H1 (cell line): Measurements from ENCODE around the gene CSKMT. TPM values are rescaled to one million over a fixed set of nuclear protein-coding genes. Genes with fewer than 3 reads are reported as not detected.

ENCODE experiments used
- CTCF ChIA-PET: fragments of 300-600 bp; sonication (Branson Sonifier 250); formaldehyde crosslinking; loops from one replicate; lab custom pipeline; 2021; ENCODE audit not compliant: partially characterized antibody; lab: Charles Lee
- POLR2A ChIA-PET: fragments of 300-600 bp; sonication (Branson Sonifier 250); formaldehyde crosslinking; loops from one replicate; lab custom pipeline; 2021; ENCODE audit warnings: inconsistent platforms; ENCODE audit not compliant: partially characterized antibody; lab: Charles Lee
- DNase-seq, 2 experiments: peaks; one replicate each; pipeline versions ENCODE4 v3.0.0 to v3.0.0-alpha.2; 2010 to 2022; ENCODE audit warnings: low spot score in 2 of 2, low read depth in 1 of 2, mixed read lengths in 1 of 2
- FAIRE-seq: peaks from 2 replicates; lab custom pipeline; 2011; peaks lifted over from hg19 to GRCh38; lab: Jason Lieb, UNC
- H2AFZ ChIP-seq: 2 replicates; pipeline ENCODE4 v1.8.1; 2012; ENCODE audit warnings: low read length, inconsistent platforms
- H2AK5ac ChIP-seq: 2 replicates; pipeline ENCODE4 v1.6.1; 2013; ENCODE audit warnings: low read depth, low read length
- H2BK120ac ChIP-seq: replicated peaks from 2 replicates; pipeline ENCODE3; 2013; ENCODE audit warnings: low read depth, low read length, inconsistent platforms
- H2BK12ac ChIP-seq: 2 replicates; pipeline ENCODE4 v1.6.1; 2013; ENCODE audit warnings: low read depth, low read length
- H2BK15ac ChIP-seq: 2 replicates; pipeline ENCODE4 v1.6.1; 2013; ENCODE audit warnings: low read length
- H2BK20ac ChIP-seq: 2 replicates; pipeline ENCODE4 v1.6.1; 2013; ENCODE audit warnings: low read length
- H2BK5ac ChIP-seq: 2 replicates; pipeline ENCODE4 v1.6.1; 2013; ENCODE audit warnings: low read depth, low read length
- H3K14ac ChIP-seq: 2 replicates; pipeline ENCODE4 v1.6.1; 2013; ENCODE audit warnings: inconsistent platforms; ENCODE audit not compliant: insufficient read length
- H3K18ac ChIP-seq: 2 replicates; pipeline ENCODE4 v1.6.1; 2013; ENCODE audit warnings: low read length; ENCODE audit errors: extremely low read depth
- H3K23ac ChIP-seq: 2 replicates; pipeline ENCODE4 v1.6.1; 2013; ENCODE audit warnings: inconsistent platforms; ENCODE audit not compliant: insufficient read length
- H3K23me2 ChIP-seq: 2 replicates; pipeline ENCODE4 v1.6.1; 2013; ENCODE audit warnings: low read depth, low read length
- H3K27ac ChIP-seq: 2 replicates; pipeline ENCODE4 v1.6.1; 2011; ENCODE audit warnings: low read depth, low read length, inconsistent platforms
- H3K27me3 ChIP-seq, 4 experiments: replicated peaks in 1 of 4; 1 replicate in 1 of 4; 2 replicates in 3 of 4; pipeline versions ENCODE4 v1.6.1 to v1.8.1; 2011 to 2013; ENCODE audit warnings: low read length in 3 of 4, mild to moderate bottlenecking in 3 of 4, inconsistent platforms in 2 of 4, mixed read lengths in 2 of 4, moderate library complexity in 1 of 4; ENCODE audit not compliant: control insufficient read depth in 3 of 4, insufficient read depth in 3 of 4; ENCODE audit errors: extremely low read depth in 1 of 4
- H3K36me3 ChIP-seq, 4 experiments: 2 replicates each; pipeline versions ENCODE4 v1.6.1 to v1.8.1; 2011 to 2013; ENCODE audit warnings: mild to moderate bottlenecking in 4 of 4, low read length in 3 of 4, moderate library complexity in 2 of 4, control low read depth in 1 of 4, inconsistent platforms in 1 of 4; ENCODE audit not compliant: insufficient read depth in 4 of 4, control insufficient read depth in 2 of 4
- H3K4ac ChIP-seq: replicated peaks from 2 replicates; pipeline ENCODE3; 2013; ENCODE audit warnings: low read length, low read depth, mixed read lengths, inconsistent platforms; ENCODE audit not compliant: insufficient read length
- H3K4me1 ChIP-seq, 4 experiments: replicated peaks in 1 of 4; 1 replicate in 1 of 4; 2 replicates in 3 of 4; pipeline versions ENCODE4 v1.6.1 to v1.8.1; 2011 to 2013; ENCODE audit warnings: low read length in 3 of 4, inconsistent platforms in 2 of 4, mixed read lengths in 1 of 4; ENCODE audit not compliant: insufficient read depth in 4 of 4, control insufficient read depth in 3 of 4
- H3K4me2 ChIP-seq, 2 experiments: 2 replicates each; pipeline versions ENCODE4 v1.6.1 to v1.8.1; 2011 to 2013; ENCODE audit warnings: low read depth in 2 of 2, low read length in 2 of 2, control low read depth in 1 of 2, inconsistent platforms in 1 of 2, mild to moderate bottlenecking in 1 of 2; ENCODE audit not compliant: insufficient read depth in 1 of 2
- H3K4me3 ChIP-seq, 4 experiments: fragments of 200-600, 300-600 bp in 1 of 4; sonication (generic), shearing (Covaris generic), sonication (Bioruptor Twin) in 1 of 4; 2 replicates each; pipeline versions ENCODE4 v1.5.1 to v1.8.1; 2011 to 2016; ENCODE audit warnings: low read length in 4 of 4, low read depth in 3 of 4, control low read depth in 2 of 4, inconsistent platforms in 2 of 4, mild to moderate bottlenecking in 2 of 4, mixed read lengths in 1 of 4, moderate library complexity in 1 of 4; ENCODE audit not compliant: insufficient read depth in 2 of 4; ENCODE audit errors: extremely low read depth in 1 of 4
- H3K56ac ChIP-seq: replicated peaks from 2 replicates; pipeline ENCODE3; 2013; ENCODE audit warnings: low read depth, mild to moderate bottlenecking, mixed read lengths, low read length, inconsistent platforms; ENCODE audit not compliant: insufficient read length
- H3K79me1 ChIP-seq: 2 replicates; pipeline ENCODE4 v1.6.1; 2013; ENCODE audit warnings: low read depth, low read length, control low read depth
- H3K79me2 ChIP-seq, 2 experiments: 2 replicates each; pipeline versions ENCODE4 v1.6.1 to v1.8.1; 2012 to 2013; ENCODE audit warnings: low read length in 2 of 2, mild to moderate bottlenecking in 2 of 2, inconsistent platforms in 1 of 2; ENCODE audit not compliant: insufficient read depth in 2 of 2, control insufficient read depth in 1 of 2
- H3K9ac ChIP-seq, 4 experiments: replicated peaks in 1 of 4; 1 replicate in 1 of 4; 2 replicates in 3 of 4; pipeline versions ENCODE4 v1.6.1 to v1.8.1; 2011 to 2013; ENCODE audit warnings: low read depth in 3 of 4, low read length in 3 of 4, control low read depth in 2 of 4, mild to moderate bottlenecking in 2 of 4, moderate library complexity in 2 of 4, inconsistent platforms in 1 of 4; ENCODE audit errors: extremely low read depth in 1 of 4
- H3K9me3 ChIP-seq, 2 experiments: 2 replicates each; pipeline versions ENCODE4 v1.6.1 to v1.8.1; 2012 to 2013; ENCODE audit warnings: mild to moderate bottlenecking in 2 of 2, moderate library complexity in 2 of 2, control low read depth in 1 of 2, inconsistent platforms in 1 of 2, low read depth in 1 of 2, low read length in 1 of 2, mixed read lengths in 1 of 2; ENCODE audit not compliant: insufficient read depth in 2 of 2
- H4K20me1 ChIP-seq, 2 experiments: replicated peaks in 1 of 2; 2 replicates each; pipeline versions ENCODE3 to v1.8.1; 2011 to 2013; ENCODE audit warnings: inconsistent platforms in 2 of 2, low read length in 2 of 2, mild to moderate bottlenecking in 1 of 2; ENCODE audit not compliant: insufficient read depth in 2 of 2, control insufficient read depth in 1 of 2
- H4K5ac ChIP-seq: 2 replicates; pipeline ENCODE4 v1.6.1; 2013; ENCODE audit warnings: low read length, low read depth, mixed read lengths, inconsistent platforms; ENCODE audit not compliant: insufficient read length
- H4K8ac ChIP-seq: 2 replicates; pipeline ENCODE4 v1.8.0; 2013; ENCODE audit warnings: mild to moderate bottlenecking, moderate library complexity, low read length, inconsistent platforms; ENCODE audit not compliant: insufficient read depth; ENCODE audit errors: extremely low read depth
- H4K91ac ChIP-seq: replicated peaks from 2 replicates; pipeline ENCODE3; 2013; ENCODE audit warnings: low read length, mixed read lengths, inconsistent platforms; ENCODE audit not compliant: insufficient read length
- ASH2L ChIP-seq: fragments of 200-600, 300-600 bp; sonication (generic); IDR thresholded peaks from one replicate; pipeline ENCODE4 v1.7.1; 2017; ENCODE audit warnings: low read length
- CBX5 ChIP-seq: fragments of 300-800, 300-1000 bp; sonication (generic); IDR thresholded peaks from 2 replicates; pipeline ENCODE4 v1.7.1; 2016; ENCODE audit warnings: antibody characterized with exemption, low read length, low read depth
- CHD1 ChIP-seq: IDR thresholded peaks from 2 replicates; pipeline ENCODE4 v1.6.1; 2012; ENCODE audit warnings: low read depth, low read length, improper control_type of control experiment
- CTBP2 ChIP-seq: IDR thresholded peaks from 2 replicates; pipeline ENCODE4 v1.7.0; 2011; ENCODE audit warnings: borderline replicate concordance, mild to moderate bottlenecking, moderate library complexity, mixed read lengths, low read length; ENCODE audit not compliant: insufficient read depth, insufficient read length
- HDAC2 ChIP-seq, 2 experiments: fragments of 300-600 bp in 1 of 2; sonication (generic) in 1 of 2; IDR thresholded peaks; 2 replicates each; pipeline ENCODE4 v1.6.1; 2011 to 2012; ENCODE audit warnings: low read depth in 2 of 2, low read length in 2 of 2, mild to moderate bottlenecking in 2 of 2, moderate library complexity in 2 of 2, borderline replicate concordance in 1 of 2, inconsistent platforms in 1 of 2
- JUND ChIP-seq: IDR thresholded peaks from 2 replicates; pipeline ENCODE4 v1.6.1; 2011; ENCODE audit warnings: mild to moderate bottlenecking, improper control_type of control experiment, low read length
- KDM4A ChIP-seq: IDR thresholded peaks from one replicate; pipeline ENCODE4 v1.7.1; 2012; ENCODE audit warnings: low read depth, mild to moderate bottlenecking, moderate library complexity, low read length, inconsistent platforms; ENCODE audit not compliant: severe bottlenecking
- MAFK ChIP-seq: IDR thresholded peaks from 2 replicates; pipeline ENCODE4 v1.6.1; 2012; ENCODE audit warnings: low read depth, mild to moderate bottlenecking, improper control_type of control experiment, low read length
- POLR2AphosphoS5 ChIP-seq: IDR thresholded peaks from 2 replicates; pipeline ENCODE4 v1.6.1; 2011; ENCODE audit warnings: low read depth, low read length
- SIRT6 ChIP-seq: IDR thresholded peaks from one replicate; pipeline ENCODE4 v1.7.1; 2012; ENCODE audit warnings: low read length, inconsistent platforms
- TBP ChIP-seq: IDR thresholded peaks from 2 replicates; pipeline ENCODE4 v1.6.1; 2011; ENCODE audit warnings: low read depth, low read length, improper control_type of control experiment
- TCF12 ChIP-seq: IDR thresholded peaks from 2 replicates; pipeline ENCODE4 v1.6.1; 2011; ENCODE audit warnings: low read depth, mild to moderate bottlenecking, low read length
- WGBS, 2 experiments: shearing (Covaris generic) in 1 of 2; methylation state at CpG; one replicate each; pipeline versions ENCODE4 v1.1.6 to v1.1.7; 2013 to 2015; ENCODE audit warnings: low lambda C conversion rate in 2 of 2, mixed read lengths in 2 of 2, inconsistent platforms in 1 of 2, low coverage in 1 of 2, missing lambda C conversion rate in 1 of 2; ENCODE audit not compliant: insufficient replicate concordance in 2 of 2, insufficient coverage in 1 of 2, insufficient read length in 1 of 2; ENCODE audit errors: extremely low coverage in 1 of 2, missing lambda C conversion rate in 1 of 2; 5-methylcytosine and 5-hydroxymethylcytosine counted together
- polyA plus RNA-seq, 7 experiments: library from polyadenylated mRNA; depleted of rRNA in 3 of 7; stranded (reverse) in 5 of 7; unstranded in 2 of 7; fragments of >200 nt in 5 of 7; fragments of 200-250 nt in 2 of 7; gene quantifications; 1 replicate in 5 of 7; 2 replicates in 1 of 7; 4 replicates in 1 of 7; pipeline versions ENCODE4 v1.2.1 to v1.2.3, GENCODE V29; 2011 to 2013; ENCODE audit warnings: missing spikeins in 2 of 7, mixed read lengths in 2 of 7
- total RNA-seq: library from RNA; stranded (reverse); fragmentation: NEBNext Ultra II Directional; extraction: Animal tissue kit (Norgen Biotek cat#: 25700); gene quantifications from 2 replicates; pipeline ENCODE4 v1.2.1, GENCODE V29; 2021

The CSKMT gene
- total and polyA plus RNA-seq, 2 of the 8 experiments (the other 6 are each of a cell fraction or from before 2014, with no cell fraction given), result 12.0 to 66.1 TPM

DNA sequence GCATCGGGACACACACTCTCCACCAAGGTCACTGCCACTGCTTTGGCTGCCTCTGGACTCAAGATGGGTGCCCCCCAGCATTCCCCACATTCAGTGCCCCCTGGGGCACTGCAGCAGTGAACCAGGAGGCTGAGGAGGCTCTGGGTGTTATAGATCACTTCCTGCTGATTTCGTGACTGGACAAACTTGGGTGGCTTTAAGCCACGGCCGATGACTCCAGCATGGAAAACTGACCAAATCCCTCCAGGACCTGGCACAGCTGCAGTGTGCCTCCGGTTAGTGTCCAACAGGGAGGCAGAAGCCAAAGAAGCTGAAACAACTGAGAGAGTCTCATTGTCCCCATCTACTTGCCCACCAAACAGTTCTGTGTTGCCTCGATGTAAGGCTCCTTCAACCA is 17.5 kb upstream of the CSKMT start:
- WGBS, 2 experiments, result 92% methylated on average over 6 of the region's 6 CpGs; no CpG with 5 or more reads in 1 of the 2 experiments
- Histone ChIP-seq H2BK20ac (no peak overlapping the region), H2BK5ac (no peak overlapping the region), H3K9ac (no peak overlapping the region), H3K79me1 (peaks cover 10% of the 10 kb centered on the region), H3K36me3 (peaks cover 0 to 27% (median 7%) of the 10 kb centered on the region in 4 experiments; a peak in 6 of 8 replicates), H3K79me2 (peaks cover 15 to 53% of the 10 kb centered on the region in 2 experiments), H3K4me3 (no peak overlapping the region), H4K8ac (no peak overlapping the region), H3K27ac (no peak overlapping the region), H2BK15ac (no peak overlapping the region), H3K4ac (no peak overlapping the region), H3K27me3 (no peaks in the 10 kb centered on the region), H3K18ac (no peak overlapping the region), H3K56ac (no peak overlapping the region), H3K23me2 (peaks cover 8% of the 10 kb centered on the region), H4K91ac (no peak overlapping the region), H2AFZ (no peak overlapping the region), H2BK120ac (no peak overlapping the region), H2AK5ac (no peak overlapping the region), H2BK12ac (no peak overlapping the region), H3K4me1 (no peaks in the 10 kb centered on the region; a peak in 2 of 7 replicates), H3K23ac (no peak overlapping the region), H4K5ac (no peak overlapping the region), H4K20me1 (peaks cover 3 to 23% of the 10 kb centered on the region in 2 experiments), H3K4me2 (no peak overlapping the region; a peak in 1 of 4 replicates), H3K9me3 (no peaks in the 10 kb centered on the region), H3K14ac (no peak overlapping the region)
- FAIRE-seq (no peak), DNase-seq (no peak)
- CTCF ChIA-PET, result interaction anchor here (0.8 to 2.0 kb wide), 7 partner anchors 17 to 122 kb away, joined by 3 to 10 read pairs (median 3); partner anchors contain the start of genes C11orf98 and CSKMT
- POLR2A ChIA-PET, result interaction anchor here (0.8 to 50.4 kb wide), 13 partner anchors 9 to 207 kb away, joined by 3 to 2041 read pairs (median 4); partner anchors contain the start of genes B3GAT3, BSCL2, C11orf98 and CSKMT
- TF ChIP-seq JUND, result no peak
- no peak for TF ChIP-seq KDM4A
- no peak for TF ChIP-seq ASH2L
- no peak for TF ChIP-seq TBP
- no peak for TF ChIP-seq POLR2AphosphoS5
- no peak for TF ChIP-seq MAFK
- no peak for TF ChIP-seq SIRT6
- TF ChIP-seq CHD1, result no peak
- TF ChIP-seq HDAC2 (IDR thresholded peaks at IDR 0.05; ENCODE audit: borderline replicate concordance in 1 of 2, low read depth in 2 of 2, low read length in 2 of 2), result no peak
- TF ChIP-seq CTBP2, result no peak
- TF ChIP-seq TCF12, result no peak
- TF ChIP-seq CBX5, result no peak
